Chondrocyte (in vitro differentiated cells): ENCODE data around the gene TBC1D5. TPM values are rescaled to one million over a fixed set of nuclear protein-coding genes. Genes with fewer than 3 reads are reported as not detected.

Experiments
- DNase-seq: peaks from one replicate; pipeline ENCODE4 v3.0.0; 2021; ENCODE audit warnings: mixed read lengths, low spot score
- H3K27ac Mint-ChIP-seq: one replicate; pipeline ENCODE4 v1.8.0; 2021; ENCODE audit warnings: mild to moderate bottlenecking, moderate library complexity, mixed read lengths; ENCODE audit not compliant: unreplicated experiment
- H3K27me3 Mint-ChIP-seq: 2 replicates; pipeline ENCODE4 v1.8.0; 2021; ENCODE audit warnings: low read depth, mixed read lengths
- H3K36me3 Mint-ChIP-seq: 2 replicates; pipeline ENCODE4 v1.8.0; 2021; ENCODE audit warnings: low read depth, mixed read lengths
- H3K4me1 Mint-ChIP-seq: 2 replicates; pipeline ENCODE4 v1.8.0; 2021; ENCODE audit warnings: low read depth, mild to moderate bottlenecking, mixed read lengths
- H3K4me3 Mint-ChIP-seq: one replicate; pipeline ENCODE4 v1.8.0; 2021; ENCODE audit warnings: mild to moderate bottlenecking, moderate library complexity, mixed read lengths; ENCODE audit not compliant: unreplicated experiment
- H3K9me3 Mint-ChIP-seq: 2 replicates; pipeline ENCODE4 v1.8.0; 2021; ENCODE audit warnings: low read depth, mixed read lengths
- CTCF ChIP-seq: fragments of 200-600 bp; sonication (generic); IDR thresholded peaks from 2 replicates; pipeline ENCODE4 v1.5.0; 2021; ENCODE audit warnings: antibody characterized with exemption, mild to moderate bottlenecking, moderate library complexity
- total RNA-seq: library from RNA; stranded (reverse); gene quantifications from 3 replicates; pipeline ENCODE4 v1.2.1, GENCODE V29; 2021

TBC1D5 gene
- total RNA-seq, 1 donor from 2014 or later, result 44.6 TPM

GRCh38 chr3:17179381-17180205 lies 562.8 kb downstream of the TBC1D5 start:
- no peaks in the 10 kb centered on the region for H3K27me3 Mint-ChIP-seq
- no peak for DNase-seq
- H3K4me1 Mint-ChIP-seq, result peaks cover 31% of the 10 kb centered on the region
- H3K4me3 Mint-ChIP-seq, result no peak overlapping the region
- no peak for TF ChIP-seq CTCF
- H3K9me3 Mint-ChIP-seq, result peaks cover 2% of the 10 kb centered on the region
- H3K36me3 Mint-ChIP-seq, result peaks cover 2% of the 10 kb centered on the region
- H3K27ac Mint-ChIP-seq, result peak overlapping the region; percentile 45

DNA sequence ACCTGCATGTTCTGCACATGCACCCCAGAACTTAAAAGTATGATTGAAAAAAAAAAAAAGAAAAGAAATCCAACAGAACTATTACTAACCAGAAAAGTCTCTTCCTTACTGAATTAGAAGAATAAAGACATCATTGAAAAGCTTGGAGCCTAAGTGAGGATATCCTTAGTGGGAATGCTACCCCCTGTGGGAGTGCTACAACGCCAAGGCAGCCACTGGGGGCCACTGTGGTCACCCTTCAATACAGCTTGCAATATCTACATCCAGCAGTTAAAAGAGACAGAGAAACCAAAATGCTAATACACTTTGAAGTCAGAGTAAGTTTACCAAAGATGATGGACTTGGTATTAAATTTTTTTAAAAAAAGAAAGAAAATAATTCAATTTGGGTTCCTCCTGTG lies 565.7 kb downstream of the TBC1D5 start:
- no peak for DNase-seq
- no peak for TF ChIP-seq CTCF
- no peak overlapping the region for H3K4me3 Mint-ChIP-seq
- no peaks in the 10 kb centered on the region for H3K27me3 Mint-ChIP-seq
- peaks cover 2% of the 10 kb centered on the region for H3K9me3 Mint-ChIP-seq
- H3K4me1 Mint-ChIP-seq, result peaks cover 29% of the 10 kb centered on the region
- peaks cover 2% of the 10 kb centered on the region for H3K36me3 Mint-ChIP-seq
- H3K27ac Mint-ChIP-seq, result peak overlapping the region; percentile 81

- Mint-ChIP-seq H3K9me3 (no peaks in the 10 kb centered on the region), H3K4me1 (peaks cover 29% of the 10 kb centered on the region), H3K27ac (peak overlapping the region; percentile 81), H3K36me3 (no peaks in the 10 kb centered on the region), H3K27me3 (no peaks in the 10 kb centered on the region), H3K4me3 (no peak overlapping the region)
- TF ChIP-seq CTCF, result no peak
- DNase-seq, result no peak
Measured at GRCh38 chr3:17175187-17175807, 567.1 kb downstream of the TBC1D5 start.

- H3K4me1 Mint-ChIP-seq, result no peaks in the 10 kb centered on the region
- TF ChIP-seq CTCF, result no peak
- H3K27me3 Mint-ChIP-seq, result no peaks in the 10 kb centered on the region
- DNase-seq, result no peak
- H3K9me3 Mint-ChIP-seq, result no peaks in the 10 kb centered on the region
- no peak overlapping the region for H3K27ac Mint-ChIP-seq
- H3K4me3 Mint-ChIP-seq, result no peak overlapping the region
- H3K36me3 Mint-ChIP-seq, result peaks cover 13% of the 10 kb centered on the region
Measured at GRCh38 chr3:17166369-17166768, 576.1 kb downstream of the TBC1D5 start.

- no peak for DNase-seq
- no peak for TF ChIP-seq CTCF
- peaks cover 12% of the 10 kb centered on the region for H3K36me3 Mint-ChIP-seq
- no peaks in the 10 kb centered on the region for H3K9me3 Mint-ChIP-seq
- peaks cover 9% of the 10 kb centered on the region for H3K4me1 Mint-ChIP-seq
- H3K27ac Mint-ChIP-seq, result no peak overlapping the region
- no peak overlapping the region for H3K4me3 Mint-ChIP-seq
- H3K27me3 Mint-ChIP-seq, result no peaks in the 10 kb centered on the region
Measured at GRCh38 chr3:17162116-17162515, 580.3 kb downstream of the TBC1D5 start.
